ENCODE data around the gene MAP4K4.
A peak's percentile ranks its signal among the peaks of the same experiment; 100 is the strongest.

The MAP4K4 gene

DNA sequence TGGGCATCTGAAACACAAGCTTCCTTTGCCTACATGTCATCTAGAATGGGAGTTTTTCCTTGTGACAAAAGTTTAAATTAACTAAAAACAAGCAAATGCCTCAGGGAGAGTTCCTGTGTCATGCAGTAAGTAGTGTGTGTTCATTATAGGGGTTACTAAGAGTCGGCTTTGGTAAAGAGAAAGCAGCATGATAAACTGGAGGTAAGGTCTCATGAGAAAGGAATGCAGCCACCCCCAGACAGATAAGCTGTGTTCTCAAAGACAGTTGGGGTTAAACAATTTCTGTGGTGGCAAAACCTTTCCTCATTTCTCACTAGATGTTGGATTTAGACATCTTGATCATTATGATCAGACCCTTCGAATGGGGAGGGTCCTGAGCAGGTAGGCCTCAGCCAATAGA lies 129.7 kb downstream of the MAP4K4 start:
- in situ Hi-C loops (cut with HindIII; ENCODE audit: low pct_unique_long_range_greater_than_20kb, low sequenced_read_pairs), result no loop called here
- no peak for DNase-seq (ENCODE audit: low read depth in 1 of 2, low spot score in 1 of 2)

DNA sequence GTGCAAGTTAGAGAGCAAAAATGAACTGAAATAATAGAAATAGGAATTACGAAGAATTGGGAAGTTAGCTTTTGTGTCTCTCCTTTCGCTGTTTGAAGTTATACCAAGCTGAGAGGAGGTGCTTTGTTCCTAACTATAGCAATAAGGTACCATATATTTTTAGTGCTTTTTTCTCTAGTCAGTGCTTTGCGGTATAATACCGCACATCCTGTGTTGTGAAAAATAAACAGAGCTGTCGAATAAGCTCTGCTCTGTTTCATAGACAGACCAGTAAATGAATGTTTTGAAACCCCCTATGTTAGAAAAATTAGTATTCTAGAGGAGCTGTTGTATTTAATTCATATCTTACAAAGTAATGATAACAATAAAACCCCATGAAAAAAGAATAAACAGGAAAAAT lies 130.8 kb downstream of the MAP4K4 start:
- TF ChIP-seq JUND (IDR thresholded peaks at IDR 0.05; ENCODE audit: low read depth), result no peak
- in situ Hi-C loops (cut with HindIII; ENCODE audit: low pct_unique_long_range_greater_than_20kb, low sequenced_read_pairs), result no loop called here
- no peak for DNase-seq (ENCODE audit: low read depth in 1 of 2, low spot score in 1 of 2)

More for the DNA sequence above, 129.7 kb downstream of the MAP4K4 start:
- TF ChIP-seq JUND (IDR thresholded peaks at IDR 0.05; ENCODE audit: low read depth), result no peak

DNA sequence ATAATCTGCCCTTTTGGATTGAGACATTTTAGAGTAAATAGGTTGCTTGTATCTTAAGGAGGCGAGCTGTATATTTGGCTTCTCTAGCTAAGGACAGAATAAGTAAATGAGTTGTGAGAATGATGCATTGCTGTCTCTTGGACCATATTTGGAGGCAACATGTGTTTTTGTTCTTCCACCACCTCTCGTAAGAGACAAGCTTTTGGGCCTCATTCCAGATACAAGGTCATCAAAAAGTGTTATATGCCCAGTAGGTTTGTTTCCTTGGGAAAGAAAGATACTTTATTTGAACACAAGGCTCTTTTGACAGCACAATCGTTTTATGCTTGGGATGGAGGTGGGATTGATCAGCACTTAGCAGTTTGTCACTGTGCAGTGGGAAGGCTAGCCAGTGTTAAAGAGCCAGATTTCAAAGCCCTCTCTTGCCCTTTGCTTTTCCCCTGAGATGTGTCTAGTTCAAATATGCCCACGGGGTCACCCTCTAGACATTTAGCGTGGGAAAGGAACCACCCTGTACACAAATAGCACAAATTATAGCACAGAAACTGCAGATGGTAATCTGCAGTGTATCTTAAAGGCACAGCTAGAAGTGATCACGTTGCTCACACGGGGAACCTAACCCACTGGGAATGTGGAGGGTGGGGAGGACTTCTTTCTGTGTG lies 131.3 kb downstream of the MAP4K4 start:
- no peak for TF ChIP-seq JUND (IDR thresholded peaks at IDR 0.05; ENCODE audit: low read depth)
- no peak for DNase-seq (ENCODE audit: low read depth in 1 of 2, low spot score in 1 of 2)
- in situ Hi-C loops (cut with HindIII; ENCODE audit: low pct_unique_long_range_greater_than_20kb, low sequenced_read_pairs), result no loop called here

DNA sequence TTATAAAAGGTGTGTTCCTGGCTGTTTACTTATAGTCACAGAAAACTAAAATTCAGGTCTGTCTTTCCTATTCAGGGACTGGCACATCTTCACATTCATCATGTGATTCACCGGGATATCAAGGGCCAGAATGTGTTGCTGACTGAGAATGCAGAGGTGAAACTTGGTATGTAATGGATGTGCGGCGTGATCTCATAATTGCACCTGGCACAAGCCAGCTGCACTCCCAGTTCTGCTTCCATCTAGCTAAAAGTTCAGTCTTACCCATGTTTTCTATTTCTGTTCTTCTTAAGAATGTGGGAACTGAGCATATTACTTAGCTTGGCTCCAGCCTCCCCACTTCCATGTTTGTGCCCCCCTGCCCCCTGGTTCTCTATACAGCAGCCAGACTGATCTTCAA lies 131.9 kb downstream of the MAP4K4 start:
- TF ChIP-seq JUND (IDR thresholded peaks at IDR 0.05; ENCODE audit: low read depth), result no peak
- no peak for DNase-seq (ENCODE audit: low read depth in 1 of 2, low spot score in 1 of 2)
- in situ Hi-C loops (cut with HindIII; ENCODE audit: low pct_unique_long_range_greater_than_20kb, low sequenced_read_pairs), result no loop called here

DNA sequence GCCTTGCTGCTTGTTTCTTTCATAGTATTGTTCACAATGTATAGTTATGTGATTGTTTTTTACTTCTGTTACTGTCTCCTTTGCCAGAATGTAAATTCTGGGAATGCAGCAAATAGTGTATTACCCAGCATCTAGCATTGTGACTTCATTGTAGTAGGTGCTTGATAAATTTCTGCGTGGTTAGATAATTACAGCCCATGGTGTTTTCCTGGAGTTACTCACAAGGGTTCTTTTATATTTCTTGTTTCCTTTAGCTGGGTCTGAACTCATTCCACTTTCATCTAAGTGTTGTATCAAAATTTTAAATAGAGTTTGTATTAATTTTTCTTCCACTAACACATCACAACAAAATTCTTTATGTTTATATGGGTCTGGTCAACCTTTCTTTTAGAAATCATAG lies 132.6 kb downstream of the MAP4K4 start:
- no peak for TF ChIP-seq JUND (IDR thresholded peaks at IDR 0.05; ENCODE audit: low read depth)
- DNase-seq (ENCODE audit: low read depth in 1 of 2, low spot score in 1 of 2), result no peak
- in situ Hi-C loops (cut with HindIII; ENCODE audit: low pct_unique_long_range_greater_than_20kb, low sequenced_read_pairs), result no loop called here

DNA sequence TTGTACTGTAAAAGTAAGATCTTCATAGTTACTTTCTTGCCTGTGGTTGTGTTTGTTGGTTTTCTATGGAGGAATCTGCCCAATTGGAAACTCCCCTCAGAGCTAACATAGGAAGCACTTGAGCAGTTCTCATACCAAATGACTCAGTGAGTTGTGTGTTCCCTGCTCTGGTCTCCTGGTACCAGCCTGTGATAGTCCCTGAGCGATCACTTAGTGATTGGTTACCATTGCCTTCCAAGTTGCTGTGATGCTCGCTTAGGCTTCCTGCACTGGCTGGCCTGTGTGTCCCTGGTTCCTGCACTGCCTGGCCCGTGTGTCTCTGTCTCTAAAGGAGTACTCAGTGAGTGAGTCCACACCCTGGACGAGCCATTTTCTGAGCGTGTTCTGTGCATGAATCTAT lies 133.0 kb downstream of the MAP4K4 start:
- TF ChIP-seq JUND (IDR thresholded peaks at IDR 0.05; ENCODE audit: low read depth), result no peak
- in situ Hi-C loops (cut with HindIII; ENCODE audit: low pct_unique_long_range_greater_than_20kb, low sequenced_read_pairs), result no loop called here
- no peak for DNase-seq (ENCODE audit: low read depth in 1 of 2, low spot score in 1 of 2)

DNA sequence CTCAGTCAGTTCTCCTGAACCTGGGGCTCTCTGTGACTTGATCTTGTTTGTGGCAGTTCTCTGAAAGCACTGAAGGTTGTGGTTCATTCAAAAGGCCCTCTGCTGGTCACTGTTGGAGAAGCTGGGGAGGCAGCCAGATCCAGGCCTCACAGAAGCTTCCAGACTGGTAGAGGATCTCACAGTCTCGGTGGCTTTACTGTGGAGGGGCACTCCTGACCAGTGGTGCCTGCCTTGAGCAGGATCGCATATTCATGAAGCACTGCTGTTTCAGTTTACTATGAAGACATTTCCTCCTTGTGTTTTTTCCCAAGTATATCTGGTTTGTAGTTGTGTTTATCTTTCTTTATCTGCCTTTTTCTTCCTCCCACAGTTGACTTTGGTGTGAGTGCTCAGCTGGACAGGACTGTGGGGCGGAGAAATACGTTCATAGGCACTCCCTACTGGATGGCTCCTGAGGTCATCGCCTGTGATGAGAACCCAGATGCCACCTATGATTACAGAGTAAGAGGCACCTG lies 133.9 kb downstream of the MAP4K4 start:
- TF ChIP-seq JUND (IDR thresholded peaks at IDR 0.05; ENCODE audit: low read depth), result no peak
- DNase-seq (ENCODE audit: low read depth in 1 of 2, low spot score in 1 of 2), result peak; percentile 32 to 74
- in situ Hi-C loops (cut with HindIII; ENCODE audit: low pct_unique_long_range_greater_than_20kb, low sequenced_read_pairs), result no loop called here

DNA sequence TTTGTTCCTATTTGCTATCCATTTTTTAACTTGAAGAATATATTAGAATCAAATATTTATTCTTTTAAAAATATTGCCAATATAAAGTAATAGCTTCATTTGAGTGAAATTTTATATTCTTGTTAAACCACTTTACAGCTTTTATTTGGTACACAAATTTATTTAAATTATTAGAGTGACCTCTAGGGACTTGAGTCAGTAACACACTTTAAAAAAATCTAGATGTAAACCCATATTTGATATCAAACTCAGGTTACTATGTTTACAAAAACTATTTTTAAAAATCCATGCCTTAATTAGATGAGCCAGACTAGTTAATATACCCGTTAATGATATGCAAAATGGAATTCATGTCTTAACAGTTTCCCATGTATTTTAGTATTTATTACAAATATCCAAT lies 134.6 kb downstream of the MAP4K4 start:
- TF ChIP-seq JUND (IDR thresholded peaks at IDR 0.05; ENCODE audit: low read depth), result no peak
- in situ Hi-C loops (cut with HindIII; ENCODE audit: low pct_unique_long_range_greater_than_20kb, low sequenced_read_pairs), result no loop called here
- no peak for DNase-seq (ENCODE audit: low read depth in 1 of 2, low spot score in 1 of 2)

DNA sequence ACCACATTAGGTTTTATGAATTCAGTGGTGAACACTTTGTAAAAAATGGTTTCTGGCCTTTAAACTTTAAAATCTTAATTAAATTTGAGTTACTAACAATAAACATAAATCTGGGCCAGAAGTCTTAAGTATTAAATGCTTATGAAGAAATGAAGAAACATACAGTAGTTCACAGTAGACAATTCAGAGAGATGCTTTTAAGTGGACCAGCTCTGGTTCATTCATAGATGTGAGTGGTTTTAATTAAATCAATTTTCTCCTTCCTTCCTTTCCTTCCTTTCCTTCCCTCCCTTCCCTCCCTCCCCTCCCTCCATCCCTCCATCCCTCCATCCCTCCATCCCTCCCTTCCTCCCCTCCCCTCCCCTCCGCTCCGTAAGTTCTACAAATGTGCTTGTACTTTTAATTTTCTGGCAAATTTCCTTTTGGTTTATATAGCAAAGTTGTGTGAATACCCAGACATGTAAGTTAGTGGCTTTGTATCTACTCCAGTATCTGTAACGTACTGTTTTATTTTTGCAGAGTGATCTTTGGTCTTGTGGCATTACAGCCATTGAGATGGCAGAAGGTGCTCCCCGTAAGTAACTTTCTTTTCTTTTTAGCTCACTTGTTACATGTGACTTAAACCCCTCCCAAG lies 136.5 kb downstream of the MAP4K4 start:
- in situ Hi-C loops (cut with HindIII; ENCODE audit: low pct_unique_long_range_greater_than_20kb, low sequenced_read_pairs), result no loop called here

DNA sequence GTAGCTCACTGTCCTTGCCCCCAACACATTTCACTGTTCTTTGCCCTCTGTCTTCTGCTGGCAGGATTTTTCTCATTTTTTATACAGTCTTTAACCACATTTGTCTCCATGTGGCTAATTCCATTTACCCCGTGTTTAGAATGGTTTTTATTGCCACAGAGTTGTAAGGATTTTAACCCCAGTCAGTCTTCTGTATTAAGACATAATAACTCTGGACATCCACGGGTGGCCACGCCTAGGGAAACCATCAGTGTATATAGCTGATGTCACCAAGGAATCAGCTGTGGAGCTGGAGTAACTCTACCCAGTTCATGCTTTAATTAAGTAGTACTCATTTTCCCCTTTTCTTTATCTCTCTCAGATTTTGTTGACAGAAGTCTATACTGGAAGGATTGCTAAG lies 139.8 kb downstream of the MAP4K4 start:
- TF ChIP-seq JUND (IDR thresholded peaks at IDR 0.05; ENCODE audit: low read depth), result no peak
- DNase-seq (ENCODE audit: low read depth in 1 of 2, low spot score in 1 of 2), result no peak
- in situ Hi-C loops (cut with HindIII; ENCODE audit: low pct_unique_long_range_greater_than_20kb, low sequenced_read_pairs), result no loop called here

More for the DNA sequence above, 136.5 kb downstream of the MAP4K4 start:
- DNase-seq (ENCODE audit: low read depth in 1 of 2, low spot score in 1 of 2), result no peak
- TF ChIP-seq JUND (IDR thresholded peaks at IDR 0.05; ENCODE audit: low read depth), result no peak

DNA sequence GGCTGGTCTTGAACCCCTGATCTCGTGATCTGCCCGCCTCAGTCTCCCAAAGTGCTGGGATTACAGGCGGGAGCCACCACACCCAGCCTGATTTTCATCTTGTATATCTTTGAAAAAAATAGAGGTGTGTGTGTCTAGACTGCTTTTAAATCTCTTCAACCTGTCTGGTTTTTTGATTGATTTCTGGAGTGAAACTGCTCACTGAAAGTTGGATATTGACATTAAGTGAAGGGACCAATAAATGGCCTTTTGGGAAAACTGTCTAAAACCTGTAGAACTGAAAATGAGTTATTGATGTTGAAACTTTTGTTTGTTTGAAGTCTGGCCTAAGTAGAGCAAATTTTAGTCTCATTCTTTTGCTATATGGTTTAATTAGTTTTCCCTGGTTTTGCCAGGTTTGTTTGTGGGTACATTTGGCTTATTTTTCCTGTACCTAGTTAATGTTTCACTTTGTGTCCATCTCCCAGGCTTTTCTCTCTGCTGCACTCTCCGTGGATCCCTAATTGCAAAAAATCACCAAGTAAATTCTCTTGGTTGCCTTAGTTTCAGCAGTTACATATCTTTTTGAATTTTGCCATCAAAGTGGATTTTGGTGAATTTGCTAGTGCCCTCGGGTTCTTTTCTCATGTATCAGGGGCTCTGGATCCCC lies 144.3 kb downstream of the MAP4K4 start:
- DNase-seq (ENCODE audit: low read depth in 1 of 2, low spot score in 1 of 2), result no peak
- TF ChIP-seq JUND (IDR thresholded peaks at IDR 0.05; ENCODE audit: low read depth), result no peak
- in situ Hi-C loops (cut with HindIII; ENCODE audit: low pct_unique_long_range_greater_than_20kb, low sequenced_read_pairs), result no loop called here

DNA sequence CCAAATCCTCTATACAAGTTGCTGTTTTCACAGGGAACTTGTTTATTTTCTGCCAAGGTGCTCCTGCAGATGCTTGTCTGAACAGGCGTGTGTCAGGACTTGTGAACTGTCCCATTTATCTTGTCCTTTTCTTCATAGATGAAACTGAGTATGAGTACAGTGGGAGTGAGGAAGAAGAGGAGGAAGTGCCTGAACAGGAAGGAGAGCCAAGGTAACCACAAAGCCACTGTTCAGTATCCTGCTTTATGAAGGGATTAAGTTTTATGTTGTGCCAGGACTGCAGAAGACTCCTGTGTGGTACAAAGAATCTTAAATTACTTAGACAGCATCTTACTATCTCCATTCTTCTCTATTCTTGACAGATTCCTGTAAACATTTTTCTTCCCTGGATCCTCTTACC lies 145.0 kb downstream of the MAP4K4 start:
- TF ChIP-seq JUND (IDR thresholded peaks at IDR 0.05; ENCODE audit: low read depth), result no peak
- peak in 1 of 2 experiments; percentile 6 for DNase-seq (ENCODE audit: low read depth in 1 of 2, low spot score in 1 of 2)
- in situ Hi-C loops (cut with HindIII; ENCODE audit: low pct_unique_long_range_greater_than_20kb, low sequenced_read_pairs), result no loop called here

DNA sequence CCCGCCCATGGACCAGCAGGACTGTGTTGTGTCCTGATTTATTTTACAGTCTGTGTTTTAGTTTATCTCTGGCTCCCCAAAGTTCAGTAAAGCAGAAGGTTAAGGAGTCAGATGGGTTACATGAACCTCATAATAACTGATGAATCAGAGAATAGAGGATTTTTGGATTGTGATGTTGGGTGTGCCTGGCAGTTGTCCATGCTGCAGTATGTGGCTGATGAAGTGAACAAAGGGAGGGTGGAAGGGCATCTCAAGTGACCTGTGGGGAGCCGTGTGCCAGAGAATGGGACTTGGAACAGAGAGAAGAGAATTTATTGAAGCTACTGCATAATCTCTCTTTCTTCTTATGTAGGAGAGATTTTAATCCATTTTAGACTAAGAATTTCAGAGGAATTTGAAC lies 145.5 kb downstream of the MAP4K4 start:
- no peak for DNase-seq (ENCODE audit: low read depth in 1 of 2, low spot score in 1 of 2)
- in situ Hi-C loops (cut with HindIII; ENCODE audit: low pct_unique_long_range_greater_than_20kb, low sequenced_read_pairs), result no loop called here
- TF ChIP-seq JUND (IDR thresholded peaks at IDR 0.05; ENCODE audit: low read depth), result no peak

Measured in T47D (cell line).